HTERT RPE-1 (cell line): ENCODE data around the gene EXOSC5.
"Not testable (repeated sequence)": the region's sequence is repeated elsewhere in the genome, so short reads cannot be mapped to it uniquely, and the experiment has no call there.

Experiments used
- in situ Hi-C: fragments of 300-500 bp; cut with MboI; formaldehyde crosslinking; loops from 4 replicates; pipeline ENCODE4 v1.14.3; 2020; ENCODE audit warnings: low sequenced_read_pairs

EXOSC5 gene

GRCh38 chr19:41351339-41352245, 45.6 kb downstream of the EXOSC5 start:
- in situ Hi-C loops = no loop called here

- in situ Hi-C loops = no loop called here
Observed at GRCh38 chr19:41350735-41351338, 46.3 kb downstream of the EXOSC5 start.

DNA sequence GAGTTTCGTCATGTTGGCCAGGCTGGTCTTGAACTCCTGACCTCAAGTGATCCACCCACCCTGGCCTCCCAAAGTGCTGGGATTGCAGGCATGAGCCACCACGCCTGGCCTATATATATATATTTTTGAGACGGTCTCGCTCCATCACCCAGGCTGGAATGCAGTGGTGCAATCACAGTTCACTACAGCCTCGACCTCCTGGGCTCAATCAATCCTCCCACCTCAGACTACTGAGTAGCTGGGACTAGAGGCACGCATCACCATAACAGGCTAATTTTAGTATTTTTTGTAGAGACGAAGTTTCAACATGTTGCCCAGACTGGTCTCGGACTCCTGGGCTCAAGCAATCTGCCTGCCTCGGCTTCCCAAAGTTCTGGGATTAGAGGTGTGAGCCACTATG, 50.2 kb downstream of the EXOSC5 start:
- in situ Hi-C loops = not testable (repeated sequence)

- in situ Hi-C loops = no loop called here
Observed at GRCh38 chr19:41344162-41344561, 53.0 kb downstream of the EXOSC5 start.

GRCh38 chr19:41341669-41342490, 55.3 kb downstream of the EXOSC5 start:
- in situ Hi-C loops = no loop called here

DNA sequence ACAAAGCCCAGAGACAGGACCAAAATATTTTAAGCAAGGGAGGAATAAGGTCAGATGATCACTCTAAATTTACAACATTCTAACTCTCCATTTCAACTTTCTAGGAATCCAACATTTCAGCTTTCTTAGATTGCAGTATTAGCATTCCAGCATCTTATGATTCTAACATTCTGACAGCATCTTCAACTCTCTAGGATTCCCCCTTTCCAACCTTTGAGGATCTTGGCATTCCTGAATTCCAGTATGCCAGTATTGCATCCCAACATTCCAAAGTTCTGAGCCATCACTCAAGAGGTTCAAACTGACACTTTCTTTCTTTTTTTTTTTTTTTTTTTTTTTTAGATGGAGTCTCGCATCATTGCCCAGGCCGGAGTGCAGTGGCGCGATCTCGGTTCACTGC, 57.2 kb downstream of the EXOSC5 start:
- in situ Hi-C loops = no loop called here
